Psoas muscle (tissue), 8 donors: ENCODE results near the gene OCIAD1. TPM values are rescaled to one million over a fixed set of nuclear protein-coding genes. Genes with fewer than 3 reads are reported as not detected.
"Not testable (repeated sequence)": the region's sequence is repeated elsewhere in the genome, so short reads cannot be mapped to it uniquely, and the experiment has no call there.

Experiments used
- ATAC-seq, 4 donors: fragments of 200-7000 bp; cut with Tn5 transposase; one replicate each; pipeline ENCODE4 v1.9.1; 2020; ENCODE audit warnings: moderate library complexity in 3 of 4, mild to moderate bottlenecking in 2 of 4
- DNase-seq, 2 donors: peaks; one replicate each; pipeline ENCODE4 v3.0.0-alpha.2; 2020
- H3K27ac ChIP-seq: fragments of 200-600 bp; one replicate; pipeline ENCODE4 v1.8.0; 2022
- H3K27me3 ChIP-seq, 3 donors: fragments of 200-600 bp in 1 of 3; one replicate each; pipeline versions ENCODE4 v1.6.1 to v1.8.0; 2013 to 2022; ENCODE audit warnings: low read length in 2 of 3, mild to moderate bottlenecking in 2 of 3, moderate library complexity in 1 of 3; ENCODE audit not compliant: insufficient read depth in 3 of 3
- H3K36me3 ChIP-seq, 2 donors: fragments of 200-600 bp in 1 of 2; one replicate each; pipeline versions ENCODE4 v1.6.1 to v1.8.0; 2013 to 2022; ENCODE audit warnings: low read depth in 1 of 2, mild to moderate bottlenecking in 1 of 2, moderate library complexity in 1 of 2; ENCODE audit not compliant: insufficient read depth in 1 of 2
- H3K4me1 ChIP-seq: fragments of 200-600 bp; one replicate; pipeline ENCODE4 v1.8.0; 2022
- H3K4me3 ChIP-seq: fragments of 200-600 bp; one replicate; pipeline ENCODE4 v1.8.0; 2022; ENCODE audit warnings: mild to moderate bottlenecking
- H3K9me3 ChIP-seq: fragments of 200-600 bp; one replicate; pipeline ENCODE4 v1.8.0; 2022
- CTCF ChIP-seq: fragments of 200-600 bp; IDR thresholded peaks from one replicate; pipeline ENCODE4 v1.8.0; 2022; ENCODE audit warnings: antibody characterized with exemption
- WGBS, 3 donors: extraction: QIAGEN DNeasy Blood & Tissue Kit; methylation state at CpG; one replicate each; pipeline versions ENCODE4 v1.1.6 to v1.1.7; 2013; 5-methylcytosine and 5-hydroxymethylcytosine counted together
- intact Hi-C, 2 donors: fragments of 100-400 bp; cut with DNase I; formaldehyde crosslinking; loops; one replicate each; pipeline versions ENCODE4 v1.11.0 to v1.14.2; 2022
- polyA plus RNA-seq, 3 donors: library from polyadenylated mRNA; stranded (reverse); fragments of 200-250 nt; gene quantifications; one replicate each; pipeline ENCODE4 v1.2.3, GENCODE V29; 2013
- total RNA-seq, 4 donors: library from RNA; stranded (reverse); fragmentation: NEBNext Ultra II Directional in 2 of 4; extraction: Animal tissue kit (Norgen Biotek cat#: 25700) in 2 of 4; gene quantifications; one replicate each; pipeline versions ENCODE4 v1.2.1 to v1.2.4, GENCODE V29; 2021 to 2023
- donor health status: healthy with polysubstance abuse.
- donor health status: DM: no; HTN: no; CAD: no; lungs with moderate emphysema.
- donor health status: Bipolar disorder and iron deficiency.
- donor health status: healthy.
- donor health status: DM: yes; HTN: yes; CAD: no.
- donor health status: DM: no; HTN: no; CAD: no.
- donor health status: DM: no; HTN: no; CAD: no.
- donor health status: DM: yes; HTN: yes; CAD: no.

Gene OCIAD1
- total and polyA plus RNA-seq, 7 donors = 106 to 160 (median 121) TPM

GRCh38 chr4:48858130-48858529, 27.2 kb downstream of the OCIAD1 start:
- no peak for ATAC-seq
- H3K27ac ChIP-seq = no peak overlapping the region
- intact Hi-C loops = loop anchor here in 1 of 2 donors (10.0 kb wide), 1 partner anchor 273 kb away; no protein-coding TSS in a partner anchor
- H3K9me3 ChIP-seq = no peaks in the 10 kb centered on the region
- no peaks in the 10 kb centered on the region for H3K4me1 ChIP-seq
- no peak for DNase-seq
- TF ChIP-seq CTCF = no peak
- peaks cover 7 to 84% of the 10 kb centered on the region in 2 donors for H3K36me3 ChIP-seq
- H3K27me3 ChIP-seq = no peaks in the 10 kb centered on the region
- H3K4me3 ChIP-seq = no peak overlapping the region
- WGBS, 3 donors = 94 to 95% (median 94%) methylated on average over 7 of the region's 7 CpGs

- peaks cover 0 to 45% of the 10 kb centered on the region in 2 donors for H3K36me3 ChIP-seq
- no peaks in the 10 kb centered on the region for H3K27me3 ChIP-seq
- H3K4me1 ChIP-seq = no peaks in the 10 kb centered on the region
- intact Hi-C loops = no loop called here
- H3K4me3 ChIP-seq = no peak overlapping the region
- no peak for TF ChIP-seq CTCF
- H3K27ac ChIP-seq = no peak overlapping the region
- 87 to 90% (median 88%) methylated on average over 3 of the region's 3 CpGs for WGBS, 3 donors
- DNase-seq = no peak
- no peak for ATAC-seq
- H3K9me3 ChIP-seq = peaks cover 3% of the 10 kb centered on the region
Measured at GRCh38 chr4:48862038-48862437, 31.1 kb downstream of the OCIAD1 start.

- ATAC-seq = no peak
- no peak overlapping the region for H3K4me3 ChIP-seq
- WGBS, 3 donors = 28 to 74% (median 62%) methylated on average over 1 of the region's 1 CpG
- peaks cover 0 to 38% of the 10 kb centered on the region in 2 donors for H3K36me3 ChIP-seq
- intact Hi-C loops = no loop called here
- H3K4me1 ChIP-seq = no peaks in the 10 kb centered on the region
- DNase-seq = no peak
- H3K27ac ChIP-seq = no peak overlapping the region
- H3K9me3 ChIP-seq = peaks cover 3% of the 10 kb centered on the region
- no peaks in the 10 kb centered on the region for H3K27me3 ChIP-seq
- TF ChIP-seq CTCF = no peak
Measured at GRCh38 chr4:48862661-48863060, 31.8 kb downstream of the OCIAD1 start.

GRCh38 chr4:48863728-48864127, 32.8 kb downstream of the OCIAD1 start:
- Histone ChIP-seq H3K9me3 (peaks cover 3% of the 10 kb centered on the region), H3K4me1 (no peaks in the 10 kb centered on the region), H3K36me3 (peaks cover 0 to 28% of the 10 kb centered on the region in 2 donors), H3K4me3 (no peak overlapping the region), H3K27ac (no peak overlapping the region), H3K27me3 (no peaks in the 10 kb centered on the region)
- DNase-seq (no peak), ATAC-seq (no peak)
- WGBS, 3 donors = 87 to 95% (median 90%) methylated on average over 4 of the region's 4 CpGs
- intact Hi-C loops = no loop called here
- TF ChIP-seq CTCF = no peak

- DNase-seq, H3K4me1 ChIP-seq, ATAC-seq, H3K27me3 ChIP-seq, intact Hi-C loops, H3K9me3 ChIP-seq, H3K4me3 ChIP-seq, H3K27ac ChIP-seq: not testable (repeated sequence)
- 93 to 98% (median 98%) methylated on average over 4 of the region's 4 CpGs for WGBS, 3 donors
- peaks cover 0 to 18% of the 10 kb centered on the region in 2 donors for H3K36me3 ChIP-seq
Measured at GRCh38 chr4:48864696-48865095, 33.8 kb downstream of the OCIAD1 start.
